Measurements from ENCODE around the gene KLF14. TPM values are rescaled to one million over a fixed set of nuclear protein-coding genes. Genes with fewer than 3 reads are reported as not detected.

Gene KLF14
- total and polyA plus RNA-seq, 11 donors, result 0.09 to 0.15 (median 0.12) TPM; not detected in 5

- no peak for TF ChIP-seq POLR2A (IDR thresholded peaks at IDR 0.05)
- no peak for TF ChIP-seq CTCF (IDR thresholded peaks at IDR 0.05)
- WGBS, 4 donors, result 73 to 83% (median 82%) methylated on average over 2 of the region's 2 CpGs
Observed at GRCh38 chr7:130719541-130719940, 14.5 kb downstream of the KLF14 start.

GRCh38 chr7:130712416-130712815 lies 21.6 kb downstream of the KLF14 start:
- no peaks in the 10 kb centered on the region for H3K4me1 ChIP-seq
- DNase-seq (no peak), ATAC-seq (no peak)
- H3K27me3 ChIP-seq, result peaks cover 0 to 4% (median 0%) of the 10 kb centered on the region in 9 donors
- intact Hi-C loops (cut with DNase I), result loop anchor here in 1 of 10 donors (10.0 kb wide), 1 partner anchor 638 kb away; the partner anchor contains the start of gene KLHDC10
- WGBS, 4 donors, result 31 to 43% (median 36%) methylated on average over 3 of the region's 3 CpGs
- H3K9me3 ChIP-seq, result no peaks in the 10 kb centered on the region
- no peaks in the 10 kb centered on the region for H3K36me3 ChIP-seq
- TF ChIP-seq CTCF (IDR thresholded peaks at IDR 0.05), result no peak
- no peak for TF ChIP-seq POLR2A (IDR thresholded peaks at IDR 0.05)
- no peak overlapping the region for H3K4me3 ChIP-seq
- no peak overlapping the region for H3K27ac ChIP-seq

More at GRCh38 chr7:130719541-130719940, 14.5 kb downstream of the KLF14 start:
- no peaks in the 10 kb centered on the region for H3K36me3 ChIP-seq
- H3K27ac ChIP-seq, result no peak overlapping the region
- intact Hi-C loops (cut with DNase I), result loop anchor here in 1 of 10 donors (10.0 kb wide), 1 partner anchor 645 kb away; the partner anchor contains the start of gene KLHDC10
- ATAC-seq, result no peak
- H3K9me3 ChIP-seq, result no peaks in the 10 kb centered on the region
- no peak overlapping the region for H3K4me3 ChIP-seq
- peaks cover 0 to 15% (median 0%) of the 10 kb centered on the region in 9 donors for H3K27me3 ChIP-seq
- H3K4me1 ChIP-seq, result peaks cover 0 to 7% (median 0%) of the 10 kb centered on the region in 12 donors
- no peak for DNase-seq

GRCh38 chr7:130708766-130709165 lies 25.2 kb downstream of the KLF14 start:
- H3K36me3 ChIP-seq, result no peaks in the 10 kb centered on the region
- H3K4me1 ChIP-seq, result no peaks in the 10 kb centered on the region
- H3K9me3 ChIP-seq, result peaks cover 0 to 7% (median 0%) of the 10 kb centered on the region in 12 donors
- ATAC-seq, result no peak
- DNase-seq, result no peak
- no peak overlapping the region for H3K4me3 ChIP-seq
- WGBS, 4 donors, result 91 to 95% (median 93%) methylated on average over 4 of the region's 4 CpGs
- TF ChIP-seq POLR2A (IDR thresholded peaks at IDR 0.05), result no peak
- TF ChIP-seq CTCF (IDR thresholded peaks at IDR 0.05), result no peak
- no peak overlapping the region for H3K27ac ChIP-seq
- H3K27me3 ChIP-seq, result peaks cover 0 to 4% (median 0%) of the 10 kb centered on the region in 9 donors
- intact Hi-C loops (cut with DNase I), result no loop called here

GRCh38 chr7:130708001-130708400 lies 26.0 kb downstream of the KLF14 start:
- peaks cover 0 to 7% (median 0%) of the 10 kb centered on the region in 12 donors for H3K9me3 ChIP-seq
- no peak overlapping the region for H3K27ac ChIP-seq
- no peak for DNase-seq
- intact Hi-C loops (cut with DNase I), result no loop called here
- peaks cover 0 to 4% (median 0%) of the 10 kb centered on the region in 9 donors for H3K27me3 ChIP-seq
- no peaks in the 10 kb centered on the region for H3K36me3 ChIP-seq
- 88 to 95% (median 91%) methylated on average over 4 of the region's 4 CpGs for WGBS, 4 donors
- TF ChIP-seq POLR2A (IDR thresholded peaks at IDR 0.05) (no peak), CTCF (IDR thresholded peaks at IDR 0.05) (no peak)
- no peak overlapping the region for H3K4me3 ChIP-seq
- no peak for ATAC-seq
- no peaks in the 10 kb centered on the region for H3K4me1 ChIP-seq

Data from heart left ventricle (tissue), 16 donors.